Medulla oblongata (tissue), 1 donor: ENCODE data around the gene PI16.
"Not testable (repeated sequence)": the region's sequence is repeated elsewhere in the genome, so short reads cannot be mapped to it uniquely, and the experiment has no call there.

Experiments
- DNase-seq: peaks from one replicate; pipeline ENCODE4 v3.0.0-alpha.2; 2015; ENCODE audit errors: extremely low spot score

The PI16 gene

DNA sequence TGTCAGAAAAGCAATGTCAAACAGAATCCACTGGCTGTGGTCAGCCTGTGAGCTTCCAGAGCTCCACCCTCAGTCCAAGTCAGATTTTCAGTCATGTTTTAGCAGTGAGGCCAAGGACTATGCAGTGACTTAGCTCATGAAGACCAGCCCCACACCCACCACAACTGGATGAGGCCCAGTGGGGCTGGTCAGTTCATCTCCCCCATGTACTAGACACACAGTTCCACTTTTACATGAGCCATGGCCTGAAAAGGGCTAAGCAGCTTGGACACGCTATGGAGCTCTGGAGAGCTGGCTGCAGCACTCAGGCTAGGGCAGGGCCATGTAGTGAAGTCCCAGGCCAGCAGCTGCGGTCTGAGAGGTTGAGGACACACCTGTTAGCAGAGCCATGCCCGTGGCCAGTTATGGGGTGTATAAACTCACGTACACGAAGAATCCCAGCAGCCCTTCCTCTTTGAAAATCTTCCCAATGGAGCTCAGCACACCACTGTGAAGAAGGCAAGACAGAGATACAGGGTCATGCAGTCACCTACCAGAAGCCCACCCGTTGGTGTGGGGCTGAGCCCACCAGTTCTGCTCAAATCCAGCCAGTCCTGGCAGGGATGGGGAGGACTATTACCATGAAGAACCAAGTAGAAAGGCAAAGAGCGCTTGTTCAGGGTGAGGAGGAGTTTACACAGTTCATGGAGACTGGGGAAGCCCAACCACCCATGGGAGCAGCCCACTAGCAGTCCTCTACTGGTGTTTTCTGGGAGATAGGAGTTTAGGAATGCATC is 20.9 kb downstream of the PI16 start:
- DNase-seq, result no peak

DNA sequence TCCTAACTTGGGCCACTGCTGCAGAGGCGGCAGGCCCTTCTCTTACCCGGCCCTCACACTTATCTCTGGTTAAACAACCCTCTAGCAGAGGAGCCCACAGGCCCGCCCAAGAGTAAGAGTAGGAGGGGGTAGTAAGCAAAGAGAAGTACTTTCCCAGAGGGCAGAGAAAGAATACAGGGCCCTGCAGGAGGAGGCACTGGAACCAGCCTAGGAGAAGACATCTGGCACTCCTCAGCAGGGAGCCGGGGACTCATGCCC is 21.4 kb downstream of the PI16 start:
- DNase-seq, result no peak

DNA sequence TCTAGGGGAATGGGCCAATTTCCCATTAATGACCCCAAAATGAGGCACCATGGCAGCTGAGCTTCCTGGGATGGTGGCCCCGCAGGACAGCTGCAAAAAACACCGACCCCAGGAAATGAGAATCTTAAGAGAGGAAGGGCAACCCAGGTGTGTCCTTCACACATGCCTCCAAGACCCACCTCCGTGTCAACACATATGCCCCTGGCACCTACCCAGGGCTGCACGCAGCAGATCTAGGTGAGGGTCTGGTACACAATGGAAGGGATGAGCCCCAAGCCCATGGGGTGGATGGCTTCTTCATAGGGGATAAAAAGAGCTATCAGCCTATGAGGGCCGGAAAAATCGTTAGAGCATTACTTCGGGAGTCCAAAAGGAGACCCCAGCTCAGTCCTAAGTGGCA is 22.0 kb downstream of the PI16 start:
- DNase-seq, result no peak

DNA sequence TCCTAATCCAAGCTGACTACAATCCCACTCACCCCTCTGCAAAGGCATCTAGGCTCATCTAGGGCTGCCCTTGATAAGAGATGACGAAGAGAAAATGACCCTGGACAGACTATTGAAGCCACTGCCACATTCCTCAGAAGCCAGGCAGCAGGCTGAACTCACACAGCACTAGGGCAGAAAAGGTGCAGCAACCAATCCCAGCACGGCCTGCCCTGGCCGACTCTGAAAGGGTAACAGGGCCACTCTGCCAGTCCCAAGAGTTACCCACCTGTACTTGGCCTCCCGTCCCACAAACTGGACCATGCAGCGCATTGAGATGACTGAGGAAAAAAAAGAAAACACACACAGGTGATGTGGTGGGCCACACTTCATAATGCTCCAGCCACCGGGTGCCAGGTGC is 22.4 kb downstream of the PI16 start:
- DNase-seq, result no peak

DNA sequence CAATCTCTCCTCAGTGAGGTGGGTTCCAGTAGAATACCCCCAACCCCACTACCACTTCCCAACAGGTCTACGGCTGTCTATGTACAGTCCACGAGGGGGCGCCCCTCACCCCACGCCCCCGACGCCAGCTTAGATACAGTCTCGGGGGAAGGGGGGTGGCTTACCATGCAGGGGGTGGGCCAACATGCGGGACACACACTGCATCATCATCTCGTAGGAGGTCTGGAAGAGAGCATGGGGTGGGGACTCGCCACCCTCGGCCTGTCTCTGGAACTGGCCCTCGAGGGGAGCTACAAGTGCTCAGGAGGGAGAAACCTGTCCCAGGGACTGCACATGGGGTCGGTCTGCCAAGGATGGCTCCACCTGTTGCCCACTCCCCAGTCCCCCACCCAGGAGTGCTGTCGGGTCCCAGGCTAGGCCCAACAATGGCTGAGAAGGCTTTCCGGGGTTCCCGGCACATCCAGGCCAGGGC is 23.0 kb downstream of the PI16 start:
- DNase-seq, result no peak

DNA sequence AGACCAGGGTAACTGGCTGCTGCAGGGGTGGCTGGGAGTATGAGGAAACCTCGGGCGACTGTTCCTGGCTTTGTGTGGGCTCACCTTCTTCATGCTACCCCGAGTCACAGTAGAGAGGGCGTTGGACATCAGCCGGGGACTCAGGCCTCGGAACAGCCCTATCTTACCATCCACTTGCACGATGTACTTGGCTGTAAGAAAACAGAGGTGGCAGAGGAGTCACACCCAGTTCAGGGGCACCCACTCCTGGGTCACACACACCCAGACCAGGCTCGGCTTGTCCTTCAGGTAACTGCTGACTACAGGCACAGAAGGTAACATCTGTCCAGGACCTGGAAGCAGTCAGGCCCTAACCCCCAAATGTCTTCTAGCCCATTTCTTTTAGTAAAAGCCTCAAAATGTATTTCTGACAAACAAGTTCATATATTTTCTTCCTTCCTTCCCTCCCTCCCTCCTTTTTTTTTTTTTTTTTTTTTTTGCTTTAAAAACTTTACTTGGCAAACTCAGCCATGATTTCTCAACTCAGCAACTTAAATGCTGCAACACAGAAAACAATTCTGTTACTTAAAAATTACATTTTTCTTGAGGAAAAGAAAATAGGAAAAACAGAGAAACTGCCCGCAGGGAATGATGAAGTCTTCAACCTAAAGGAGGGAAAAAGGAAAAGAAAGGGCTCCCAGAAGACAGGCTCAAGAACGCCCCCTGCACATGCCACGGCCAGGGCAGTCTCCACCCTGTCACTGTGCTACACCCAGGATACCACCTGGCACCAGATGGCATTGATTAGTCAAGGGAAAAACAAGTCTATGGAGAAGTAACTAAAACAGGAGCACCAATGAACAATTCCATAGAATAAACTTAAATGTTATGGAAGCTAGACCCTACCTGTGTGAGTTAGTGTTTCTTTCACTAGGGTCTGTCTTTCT is 24.1 kb downstream of the PI16 start:
- no peak for DNase-seq

DNA sequence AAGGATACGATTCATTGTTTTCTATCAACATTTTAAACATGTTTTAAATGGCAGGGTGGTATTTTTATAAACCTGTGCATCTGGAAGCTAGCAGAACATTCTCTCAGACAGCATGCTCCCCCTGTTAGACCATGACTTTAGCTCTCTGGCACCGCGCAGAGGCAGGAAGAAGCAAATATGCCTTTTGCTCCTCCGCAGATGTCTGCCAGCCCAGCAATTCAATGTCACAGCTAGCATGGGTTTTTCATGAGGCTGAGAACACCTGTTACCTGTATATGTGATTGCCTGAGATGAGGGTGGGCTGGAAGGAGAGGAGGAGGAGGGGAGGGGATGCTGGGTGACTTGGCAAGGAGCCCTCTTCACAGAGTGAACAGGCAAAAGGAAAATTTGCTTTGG is 24.8 kb downstream of the PI16 start:
- DNase-seq, result peak; percentile 92

DNA sequence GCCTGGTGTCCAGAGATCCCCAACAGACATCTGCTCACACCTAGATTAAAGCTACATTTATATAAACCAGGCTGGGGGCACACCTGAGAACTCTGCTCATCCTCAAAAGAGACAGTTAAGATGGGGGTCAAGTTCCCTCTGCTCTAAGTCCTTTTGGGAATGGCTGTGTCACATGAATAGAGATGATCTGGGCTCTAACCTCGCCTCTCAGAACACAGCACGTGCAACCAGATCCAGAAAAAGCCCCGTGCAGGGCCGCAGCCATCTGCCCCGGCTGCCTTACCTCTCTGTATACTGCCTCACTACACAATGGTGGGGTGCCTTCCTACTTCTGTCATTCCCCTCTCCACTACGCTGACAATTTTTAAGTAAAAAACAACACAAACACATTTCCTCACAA is 25.6 kb downstream of the PI16 start:
- no peak for DNase-seq

DNA sequence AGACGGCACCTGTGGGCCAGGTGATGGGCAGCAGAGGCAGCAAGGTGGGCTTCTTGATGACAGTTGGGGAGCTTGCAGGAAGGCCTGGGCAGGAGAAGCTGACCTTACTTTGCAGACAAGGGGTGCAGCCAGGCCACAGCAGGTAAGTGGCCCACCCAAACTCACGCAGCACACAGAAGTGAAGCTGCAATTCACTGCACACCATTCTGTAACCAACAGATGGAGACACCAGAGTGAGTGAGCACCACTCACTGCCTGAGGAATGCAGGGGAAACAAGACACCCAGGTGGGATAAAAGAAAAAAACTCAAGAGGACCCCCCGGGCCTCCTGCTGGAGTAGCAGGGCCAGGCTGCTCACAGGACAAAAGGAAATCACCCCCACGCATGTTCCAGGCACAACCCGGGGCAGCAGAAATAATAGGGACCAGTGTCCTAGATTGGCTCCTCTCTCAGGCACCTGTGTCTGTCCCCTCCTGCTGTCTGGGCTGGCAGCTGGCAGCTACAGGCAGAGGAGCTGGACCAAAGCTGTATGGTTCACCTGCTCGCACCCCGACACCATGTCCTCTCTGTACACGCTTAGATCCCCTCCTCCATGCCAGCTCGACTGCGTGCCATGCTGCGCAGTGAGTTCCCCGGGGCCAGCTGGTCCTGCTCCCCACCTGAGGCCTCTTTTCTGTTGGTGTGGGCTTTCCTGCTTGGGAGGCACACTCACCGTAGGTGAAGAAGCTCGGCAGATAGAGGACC is 26.5 kb downstream of the PI16 start:
- DNase-seq, result no peak

DNA sequence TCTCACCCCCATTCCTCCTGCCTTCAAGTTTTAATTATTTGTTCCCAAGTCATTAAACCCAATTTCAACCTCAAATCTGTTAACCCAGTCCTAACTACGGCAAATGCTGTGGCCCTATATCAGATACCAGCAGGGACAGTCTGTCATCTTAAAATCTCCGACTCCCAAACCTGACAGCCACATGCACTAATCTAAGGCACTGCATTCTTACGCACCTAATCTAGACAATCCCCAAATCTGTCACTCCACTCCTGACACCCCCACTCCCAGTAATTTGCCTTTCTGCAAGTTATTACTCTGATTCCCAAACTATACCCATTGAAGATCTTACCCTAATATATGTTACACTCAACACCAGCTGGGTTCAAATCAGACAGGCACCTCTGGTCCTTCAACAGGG is 29.0 kb downstream of the PI16 start:
- DNase-seq, result no peak

DNA sequence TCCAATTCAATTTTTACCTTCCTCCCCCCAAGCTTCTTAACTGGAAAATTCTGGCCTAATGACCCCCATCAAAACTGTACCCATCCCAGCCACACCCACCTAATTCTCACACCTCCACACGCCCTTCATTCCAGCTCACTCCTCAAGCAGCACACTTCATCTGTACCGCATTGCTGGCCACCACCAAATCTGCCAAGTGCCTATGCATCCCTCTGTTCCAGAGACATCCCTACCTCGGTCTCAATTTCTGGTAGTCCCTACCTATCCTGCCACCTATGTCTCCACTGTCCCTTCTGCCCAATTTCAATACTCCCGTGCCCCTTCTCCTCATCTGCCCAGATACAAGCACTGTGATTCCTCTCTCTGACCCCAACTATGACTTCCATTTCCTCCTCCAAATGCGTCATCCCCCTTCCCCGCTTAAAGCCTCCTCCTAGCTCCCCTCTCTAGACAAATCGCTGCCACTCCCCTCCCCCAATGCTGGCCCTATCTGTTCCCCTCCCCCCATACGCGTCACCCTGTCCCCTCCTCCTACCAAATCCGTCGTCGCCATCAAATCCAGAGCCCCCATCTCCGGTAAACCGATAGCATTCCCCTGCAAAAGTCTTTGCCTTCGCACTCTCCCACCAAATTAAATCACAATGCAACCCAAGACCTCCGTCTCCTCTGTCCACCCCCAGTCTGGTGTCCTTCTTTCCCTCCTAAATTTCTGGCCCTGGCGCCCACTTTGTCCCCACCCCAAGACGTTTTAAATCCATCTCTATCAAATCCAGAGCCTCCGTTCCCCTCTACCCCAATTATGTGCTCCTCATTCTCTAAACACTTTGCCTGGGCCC is 30.3 kb downstream of the PI16 start:
- DNase-seq, result no peak

DNA sequence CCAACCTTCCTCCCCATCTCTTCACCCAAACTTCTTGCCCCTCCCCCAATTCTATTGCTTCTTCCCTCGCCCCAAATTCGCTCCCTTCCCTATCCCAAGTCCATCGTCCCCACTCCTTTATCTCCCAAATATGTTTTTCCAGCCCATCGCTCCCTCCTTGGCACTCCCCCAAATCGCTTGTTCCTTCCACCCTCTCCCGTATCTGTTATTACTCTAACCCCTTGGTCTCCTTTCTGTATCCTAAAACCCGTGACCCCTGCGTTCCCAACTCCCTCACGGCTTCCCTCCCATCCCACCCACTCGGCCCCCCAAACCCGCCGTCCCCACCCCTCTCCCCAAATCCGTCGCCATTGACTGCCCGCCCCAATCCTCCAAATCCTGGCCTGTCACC is 30.9 kb downstream of the PI16 start:
- DNase-seq, result no peak

DNA sequence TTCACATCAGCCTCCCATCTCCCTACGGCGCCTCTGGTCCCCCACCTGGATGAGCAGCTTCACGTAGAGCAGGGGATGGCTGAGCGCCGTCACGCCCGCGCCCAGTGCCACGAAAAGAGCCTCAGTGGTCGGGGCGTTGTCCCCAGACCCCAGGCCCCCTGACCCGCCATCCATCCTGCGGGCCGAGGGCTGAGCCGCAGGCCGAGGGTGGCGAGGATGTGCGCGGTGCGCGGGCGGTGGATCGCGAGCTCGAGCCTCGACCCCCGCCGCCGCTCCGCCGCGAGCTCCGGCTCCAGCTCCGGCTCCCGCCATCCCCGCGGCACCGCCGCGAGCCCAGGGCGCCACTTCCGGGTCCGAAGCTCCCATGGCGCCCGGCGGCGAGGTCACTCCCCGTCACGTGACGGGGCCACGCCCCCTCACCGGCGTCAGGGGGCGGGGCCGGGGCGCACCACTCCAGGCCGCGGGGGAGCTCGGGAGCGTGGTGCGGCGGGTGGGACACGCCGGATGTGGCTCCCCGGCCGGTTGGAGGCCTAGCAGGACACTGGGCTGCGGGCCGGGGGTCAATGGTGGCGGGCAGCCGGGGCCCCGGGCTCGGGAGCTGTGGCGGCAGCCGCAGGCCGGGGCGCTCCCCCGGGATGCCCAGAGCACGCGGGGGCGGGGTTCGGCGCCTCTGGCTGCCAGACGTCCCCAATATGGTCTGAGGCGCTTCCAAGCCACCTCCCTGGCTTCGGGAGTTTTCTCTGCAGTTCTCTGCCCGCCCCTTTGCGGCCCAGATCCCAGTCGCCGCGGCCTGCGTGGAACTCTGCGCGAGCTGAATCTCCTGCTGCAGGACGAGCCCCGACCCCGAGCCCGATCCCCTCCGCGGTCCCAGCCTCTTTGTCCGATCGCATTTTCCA is 31.5 kb downstream of the PI16 start, which contains the start of gene MTCH1:
MTCH1 (minus strand) TSS at position 389 of the 896 bp plus-strand sequence; CDS start at position 366, 23 bp downstream.
- DNase-seq, result peak; percentile 95

DNA sequence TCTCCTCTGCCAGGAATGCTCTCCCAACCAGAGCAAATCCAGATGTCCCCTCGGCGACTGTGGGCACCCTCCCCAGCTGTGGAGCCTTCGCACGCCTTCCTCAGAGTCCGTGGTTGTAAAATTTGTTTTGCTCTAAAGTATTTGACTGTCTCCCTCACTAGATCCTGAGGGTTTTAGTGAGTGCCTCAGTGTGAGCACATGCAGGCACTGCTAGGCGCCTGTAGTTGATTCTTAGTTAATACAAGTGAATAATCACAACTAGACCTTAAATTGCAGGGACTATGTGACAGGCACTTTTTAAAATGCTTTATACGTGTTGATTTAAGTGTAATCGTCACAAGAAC is 32.1 kb downstream of the PI16 start:
- no peak for DNase-seq

DNA sequence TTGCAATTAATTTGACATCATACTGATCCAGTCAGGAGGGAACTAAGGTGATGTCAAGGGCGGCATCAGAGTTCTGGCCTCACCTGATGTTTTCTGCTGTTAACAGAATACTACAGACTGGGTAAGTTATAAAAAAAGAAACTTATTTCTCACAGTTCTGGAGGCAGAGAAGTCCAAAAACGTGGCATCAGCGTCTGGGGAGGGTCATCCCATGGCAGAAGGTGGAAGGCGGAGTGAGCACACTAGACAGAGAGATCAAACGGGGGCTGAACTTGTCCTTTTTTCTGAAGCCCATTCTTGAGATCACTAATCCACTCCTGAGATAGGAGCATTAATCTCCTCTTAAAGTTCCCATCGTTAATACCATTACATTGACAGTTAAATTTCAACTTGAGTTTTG is 34.7 kb downstream of the PI16 start:
- no peak for DNase-seq

DNA sequence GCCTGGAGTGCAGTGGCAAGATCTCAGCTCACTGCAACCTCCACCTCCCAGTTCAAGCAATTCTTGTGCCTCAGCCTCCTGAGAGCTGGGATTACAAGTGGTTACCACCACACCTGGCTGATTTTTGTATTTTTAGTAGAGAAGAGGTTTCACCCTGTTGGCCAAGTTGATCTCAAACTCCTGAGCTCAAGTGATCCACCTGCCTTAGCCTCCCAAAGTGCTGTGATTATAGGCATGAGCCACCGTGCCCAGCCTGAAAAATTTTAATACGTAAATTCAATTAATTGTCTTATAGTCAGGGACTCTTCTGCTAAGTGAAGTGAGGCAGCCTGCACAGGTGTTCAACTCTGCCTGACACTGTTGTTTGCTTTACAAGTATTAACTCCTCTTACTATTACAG is 35.9 kb downstream of the PI16 start:
- not testable (repeated sequence) for DNase-seq

DNA sequence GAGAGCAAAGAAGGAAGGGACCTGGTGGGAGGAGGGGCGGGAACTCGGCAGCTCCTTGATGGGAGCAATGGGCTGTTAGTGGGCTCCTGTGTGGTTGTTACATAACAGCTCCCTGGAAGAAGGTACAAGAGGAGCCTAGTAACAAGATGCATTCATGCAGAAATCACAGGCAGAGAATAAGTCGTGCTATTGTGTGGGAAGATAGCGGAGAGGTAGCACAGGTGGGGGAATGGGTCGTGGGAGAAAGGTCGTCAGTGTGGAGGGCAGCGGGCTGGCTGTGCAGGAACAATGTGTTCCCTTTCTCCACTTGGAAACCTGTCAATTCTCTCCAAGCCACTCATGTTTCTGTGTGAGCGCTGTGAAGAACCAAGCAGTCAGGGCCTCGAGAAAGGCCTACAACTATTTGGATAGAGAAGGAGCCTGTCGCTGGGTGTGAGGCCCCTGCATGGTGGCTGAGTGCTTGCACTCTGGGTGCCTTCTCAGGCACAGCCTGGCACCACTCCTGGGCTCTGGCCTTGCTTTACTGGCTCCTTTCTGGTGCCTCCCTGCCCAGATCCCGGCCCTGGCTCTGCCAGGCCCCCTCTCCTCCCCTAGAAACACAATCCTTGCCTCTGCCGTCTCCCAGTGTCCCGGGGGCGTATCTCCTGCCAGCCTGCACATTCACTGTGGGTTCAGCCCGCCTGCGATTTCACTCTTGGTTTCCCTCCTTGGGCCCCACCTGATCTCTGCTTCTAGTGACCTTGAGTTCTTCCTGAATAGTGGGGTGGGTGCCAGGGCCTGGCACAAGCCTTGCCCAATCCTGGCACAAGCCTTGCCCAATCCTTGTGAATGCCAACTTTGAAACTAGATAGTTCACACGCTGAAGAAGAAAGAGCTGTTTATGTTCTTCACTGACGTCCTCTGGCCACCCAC is 43.5 kb downstream of the PI16 start:
- peak; percentile 81 for DNase-seq

DNA sequence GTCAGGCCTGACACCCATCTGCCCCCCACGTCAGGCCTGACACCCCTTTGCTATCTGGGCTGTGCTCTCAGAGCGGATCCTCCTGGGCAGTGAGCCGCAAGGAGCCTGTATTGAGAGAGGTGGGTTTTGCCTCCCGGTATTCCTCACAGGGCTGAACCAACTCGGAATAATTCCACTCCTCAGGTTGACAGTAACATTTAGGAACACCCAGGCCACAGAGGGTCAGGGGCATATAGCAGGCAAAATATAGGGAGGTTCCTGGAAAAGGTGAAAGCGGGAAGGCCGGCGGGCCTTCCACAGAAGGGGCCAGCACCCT is 44.1 kb downstream of the PI16 start:
- DNase-seq, result no peak

DNA sequence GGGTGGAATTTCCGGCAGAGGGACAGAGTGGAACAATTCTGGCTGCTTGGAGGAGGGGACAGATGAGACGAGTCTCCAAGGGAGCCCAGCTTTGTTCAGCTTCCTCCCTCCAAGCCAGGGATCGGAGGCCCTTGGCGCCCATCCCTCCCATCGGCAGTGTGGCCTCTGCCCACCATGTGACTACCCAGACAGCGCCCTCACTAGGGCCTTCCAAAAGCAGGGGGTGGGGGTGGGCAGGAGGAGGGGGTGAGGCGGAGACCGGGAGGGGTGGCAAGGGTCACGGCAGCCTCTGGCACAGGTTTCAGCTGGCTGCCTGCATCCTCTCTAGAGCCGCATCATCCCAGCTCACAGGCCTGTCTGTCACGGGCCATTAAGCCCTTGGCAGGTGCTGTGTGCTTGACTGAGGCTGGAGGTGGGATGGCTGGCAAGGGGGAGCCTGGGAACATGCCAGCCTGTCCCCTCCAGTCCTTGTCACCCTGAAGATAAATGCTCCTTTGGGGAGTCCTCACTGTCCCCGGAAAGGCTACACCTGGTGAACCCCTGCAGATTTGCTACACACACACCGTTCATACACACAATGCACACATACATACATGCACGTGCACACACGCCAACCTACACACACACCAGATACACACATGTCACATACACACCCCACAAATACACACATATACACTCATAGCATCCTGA is 44.7 kb downstream of the PI16 start:
- DNase-seq, result peak; percentile 69
